HG03064 (cell line): ENCODE results near the gene CACNA2D3.

Source experiments
- ATAC-seq: cut with Tn5 transposase; IDR thresholded peaks from one replicate; pipeline ENCODE4 v1.9.1; 2021; ENCODE audit warnings: low read depth; ENCODE audit not compliant: unreplicated experiment

The CACNA2D3 gene

GRCh38 chr3:54126551-54126950 is 4.2 kb downstream of the CACNA2D3 start:
- no peak for ATAC-seq

GRCh38 chr3:54127499-54128056 is 5.2 kb downstream of the CACNA2D3 start:
- no peak for ATAC-seq

- no peak for ATAC-seq
These were observed 8.8 kb downstream of the CACNA2D3 start for GRCh38 chr3:54131026-54131605.

- ATAC-seq = no peak
These were observed 9.5 kb downstream of the CACNA2D3 start for GRCh38 chr3:54131890-54132289.

- ATAC-seq = no peak
These were observed 10.3 kb downstream of the CACNA2D3 start for GRCh38 chr3:54132685-54133084.

GRCh38 chr3:54133196-54133595 is 10.8 kb downstream of the CACNA2D3 start:
- ATAC-seq = no peak

GRCh38 chr3:54134155-54134554 is 11.8 kb downstream of the CACNA2D3 start:
- ATAC-seq = no peak

- ATAC-seq = no peak
These were observed 12.4 kb downstream of the CACNA2D3 start for GRCh38 chr3:54134713-54135112.

GRCh38 chr3:54137311-54137710 is 15.0 kb downstream of the CACNA2D3 start:
- no peak for ATAC-seq

- ATAC-seq = no peak
These were observed 16.7 kb downstream of the CACNA2D3 start for GRCh38 chr3:54138937-54139547.

- ATAC-seq = no peak
These were observed 17.3 kb downstream of the CACNA2D3 start for GRCh38 chr3:54139630-54140029.

GRCh38 chr3:54144284-54144683 is 21.9 kb downstream of the CACNA2D3 start:
- no peak for ATAC-seq

GRCh38 chr3:54146506-54147239 is 24.3 kb downstream of the CACNA2D3 start:
- ATAC-seq = no peak

GRCh38 chr3:54150864-54151467 is 28.6 kb downstream of the CACNA2D3 start:
- no peak for ATAC-seq

GRCh38 chr3:54153477-54153876 is 31.1 kb downstream of the CACNA2D3 start:
- no peak for ATAC-seq

- no peak for ATAC-seq
These were observed 35.5 kb downstream of the CACNA2D3 start for GRCh38 chr3:54157860-54158259.

- no peak for ATAC-seq
These were observed 37.6 kb downstream of the CACNA2D3 start for GRCh38 chr3:54159917-54160316.

- no peak for ATAC-seq
These were observed 41.1 kb downstream of the CACNA2D3 start for GRCh38 chr3:54163441-54163840.

GRCh38 chr3:54164192-54164975 is 42.0 kb downstream of the CACNA2D3 start:
- no peak for ATAC-seq

GRCh38 chr3:54165865-54166264 is 43.5 kb downstream of the CACNA2D3 start:
- ATAC-seq = no peak
